Lower lobe of right lung (tissue), 2 donors: Measurements from ENCODE around the gene PGM5. TPM values are rescaled to one million over a fixed set of nuclear protein-coding genes. Genes with fewer than 3 reads are reported as not detected.
"Not testable (repeated sequence)": the region's sequence is repeated elsewhere in the genome, so short reads cannot be mapped to it uniquely, and the experiment has no call there.

Experiments used
- ATAC-seq, 2 donors: fragments of 200-7000 bp; cut with Tn5 transposase; one replicate each; pipeline ENCODE4 v1.9.1; 2020 to 2022; ENCODE audit warnings: mild to moderate bottlenecking in 2 of 2, moderate library complexity in 2 of 2
- DNase-seq: peaks from one replicate; pipeline ENCODE4 v3.0.0-alpha.2; 2020
- H3K27ac ChIP-seq: fragments of 200-600 bp; one replicate; pipeline ENCODE4 v1.8.0; 2022
- H3K27me3 ChIP-seq: fragments of 200-600 bp; one replicate; pipeline ENCODE4 v1.8.0; 2022; ENCODE audit warnings: low read depth
- H3K36me3 ChIP-seq: fragments of 200-600 bp; one replicate; pipeline ENCODE4 v1.8.0; 2022; ENCODE audit warnings: mild to moderate bottlenecking
- H3K4me1 ChIP-seq: fragments of 200-600 bp; one replicate; pipeline ENCODE4 v1.8.0; 2022
- H3K4me3 ChIP-seq: fragments of 200-600 bp; one replicate; pipeline ENCODE4 v1.8.0; 2022; ENCODE audit warnings: mild to moderate bottlenecking
- H3K9me3 ChIP-seq: fragments of 200-600 bp; one replicate; pipeline ENCODE4 v1.8.0; 2022
- intact Hi-C: fragments of 100-400 bp; cut with DNase I; formaldehyde crosslinking; loops from one replicate; pipeline ENCODE4 v1.11.0; 2022
- total RNA-seq: library from RNA; stranded (reverse); fragmentation: NEBNext Ultra II Directional; extraction: Animal tissue kit (Norgen Biotek cat#: 25700); gene quantifications from one replicate; pipeline ENCODE4 v1.2.1, GENCODE V29; 2021
- TF ChIP-seq, protein P1 (sequence below): fragments of 200-600 bp; IDR thresholded peaks from one replicate; pipeline ENCODE4 v1.8.0; 2022; ENCODE audit warnings: antibody characterized with exemption, mild to moderate bottlenecking
- donor health status: DM: no; HTN: yes; CAD: no; lungs with severe emphysema.

Gene PGM5
- total RNA-seq, 1 donor from 2014 or later, result 26.3 TPM

DNA sequence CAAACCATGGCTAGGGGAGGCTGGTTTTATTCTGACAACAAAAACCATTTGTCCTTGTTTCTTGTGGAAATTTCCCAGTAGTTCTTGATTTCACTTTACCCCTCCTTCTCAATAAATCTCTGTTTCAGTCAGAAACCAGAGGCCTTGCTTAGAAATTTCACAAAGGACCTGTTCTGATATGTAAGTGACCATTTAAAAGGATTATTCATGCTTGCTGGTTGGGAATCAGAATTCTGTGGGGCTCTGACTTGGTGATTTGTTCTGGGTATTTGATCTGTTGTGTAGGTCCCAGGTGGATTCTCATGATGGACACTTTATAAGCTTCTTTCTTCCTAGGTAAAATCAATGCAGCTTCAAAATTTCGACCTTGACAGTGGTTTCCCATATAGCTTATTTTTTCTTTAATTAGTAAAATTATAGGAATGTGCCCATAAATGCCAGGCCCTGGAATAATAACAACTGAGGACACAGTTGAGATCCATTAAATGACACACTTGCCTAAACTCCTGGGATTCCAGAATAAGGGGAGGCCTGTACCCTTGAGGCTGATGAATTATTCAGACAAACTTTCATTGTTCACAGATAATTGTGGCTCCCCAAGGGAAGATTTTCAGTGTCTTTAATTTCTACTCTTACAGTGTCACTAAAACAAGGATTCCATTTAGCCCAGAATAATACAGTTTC is 40.1 kb downstream of the PGM5 start:
- intact Hi-C loops, H3K36me3 ChIP-seq, H3K9me3 ChIP-seq, H3K4me3 ChIP-seq, DNase-seq, H3K4me1 ChIP-seq, ATAC-seq, H3K27me3 ChIP-seq, H3K27ac ChIP-seq: not testable (repeated sequence)

DNA sequence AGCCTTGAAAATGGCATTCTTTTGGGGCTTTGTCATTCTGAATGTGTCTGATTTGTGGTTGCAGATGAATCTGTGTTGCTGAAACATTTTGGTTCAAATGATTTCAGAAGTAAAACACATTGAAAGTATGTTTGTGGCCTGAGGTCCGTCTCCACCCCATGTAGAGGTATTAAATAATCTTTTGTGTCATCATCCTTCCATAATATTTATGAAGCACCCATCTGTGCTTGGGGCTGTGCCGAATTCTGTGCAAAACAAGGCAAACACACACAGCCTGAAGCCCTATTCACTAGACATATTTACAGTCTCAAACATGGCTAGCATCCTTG is 40.6 kb downstream of the PGM5 start:
- H3K36me3 ChIP-seq, H3K27ac ChIP-seq, intact Hi-C loops, H3K4me1 ChIP-seq, H3K9me3 ChIP-seq, H3K27me3 ChIP-seq, DNase-seq, ATAC-seq, H3K4me3 ChIP-seq: not testable (repeated sequence)

DNA sequence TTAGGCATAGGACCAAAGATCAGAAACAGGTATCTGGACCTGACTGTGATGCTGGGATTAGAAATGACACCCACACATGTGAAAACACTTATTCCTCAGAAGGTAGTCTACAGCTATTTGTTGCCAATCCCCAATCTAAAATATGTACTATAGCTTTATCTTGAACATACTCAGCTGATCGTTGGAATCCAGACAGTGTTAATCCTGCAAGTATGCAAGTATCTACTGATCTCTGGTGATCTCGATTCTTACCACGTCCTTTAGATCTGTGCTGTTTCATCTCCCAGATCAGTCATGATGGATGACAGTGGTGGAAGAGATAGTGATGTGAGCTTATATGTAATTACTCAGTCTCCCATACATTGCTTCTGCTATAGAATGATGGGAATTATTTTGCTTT is 41.4 kb downstream of the PGM5 start:
- H3K27me3 ChIP-seq, intact Hi-C loops, ATAC-seq, H3K4me1 ChIP-seq, DNase-seq, H3K27ac ChIP-seq, H3K4me3 ChIP-seq, H3K36me3 ChIP-seq, H3K9me3 ChIP-seq: not testable (repeated sequence)

DNA sequence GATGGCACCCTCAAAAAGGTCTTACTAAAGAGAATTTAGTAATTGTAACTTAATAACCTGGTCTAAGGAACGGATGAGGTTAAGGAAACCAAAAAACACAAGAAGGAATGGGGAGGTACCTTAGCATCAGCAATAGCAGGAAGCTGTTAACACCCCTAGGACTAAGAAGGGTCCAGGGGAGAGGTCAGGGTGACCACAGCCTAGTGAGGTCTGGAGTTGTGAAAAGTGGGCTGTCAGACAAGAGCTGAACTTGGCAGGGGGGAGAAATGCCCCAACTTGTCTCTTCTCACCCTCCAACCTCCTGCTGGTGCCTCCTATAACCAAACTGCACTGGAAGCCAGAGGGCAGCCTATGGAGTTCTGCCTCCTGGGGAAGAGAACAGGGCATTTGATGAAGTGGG is 41.9 kb downstream of the PGM5 start:
- H3K36me3 ChIP-seq, H3K27me3 ChIP-seq, H3K4me3 ChIP-seq, H3K9me3 ChIP-seq, ATAC-seq, intact Hi-C loops, H3K4me1 ChIP-seq, DNase-seq, H3K27ac ChIP-seq: not testable (repeated sequence)

DNA sequence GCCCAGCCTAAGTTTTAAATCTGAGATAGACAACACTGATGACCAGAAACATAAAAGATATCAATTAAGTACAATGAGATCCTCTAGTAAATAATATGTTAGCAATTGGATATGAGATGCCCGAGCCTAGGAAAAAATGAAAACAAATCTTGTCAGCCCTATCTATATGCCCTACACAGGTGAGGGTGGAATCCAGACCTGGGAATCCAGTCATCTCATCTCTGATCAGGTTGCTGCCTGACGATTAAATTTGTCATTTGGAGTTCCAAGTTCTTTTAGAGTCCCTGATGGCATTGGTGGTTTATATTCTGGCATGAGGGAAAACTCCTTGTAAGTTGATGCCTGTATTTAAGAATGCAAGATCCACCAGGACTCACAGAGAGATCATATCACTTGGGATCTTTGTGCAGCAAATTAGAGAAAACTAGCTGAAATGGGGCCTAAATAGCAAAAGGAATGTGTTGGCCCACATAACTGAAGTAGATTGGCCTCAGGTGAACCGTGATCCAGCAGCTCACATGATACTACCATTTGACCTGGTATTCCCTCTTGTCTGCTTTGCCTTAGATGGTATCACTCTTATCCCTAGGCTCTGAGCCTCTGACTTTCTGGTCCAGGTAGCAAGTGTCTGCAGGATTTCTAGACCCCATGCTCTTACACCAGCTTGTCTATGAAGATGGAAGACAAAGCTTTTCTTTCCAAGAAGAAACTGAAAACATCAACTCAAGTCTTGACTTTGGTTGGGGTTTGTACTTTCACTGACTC is 48.2 kb downstream of the PGM5 start:
- H3K27me3 ChIP-seq, ATAC-seq, H3K9me3 ChIP-seq, DNase-seq, H3K27ac ChIP-seq, H3K4me1 ChIP-seq, H3K36me3 ChIP-seq, intact Hi-C loops, H3K4me3 ChIP-seq: not testable (repeated sequence)

DNA sequence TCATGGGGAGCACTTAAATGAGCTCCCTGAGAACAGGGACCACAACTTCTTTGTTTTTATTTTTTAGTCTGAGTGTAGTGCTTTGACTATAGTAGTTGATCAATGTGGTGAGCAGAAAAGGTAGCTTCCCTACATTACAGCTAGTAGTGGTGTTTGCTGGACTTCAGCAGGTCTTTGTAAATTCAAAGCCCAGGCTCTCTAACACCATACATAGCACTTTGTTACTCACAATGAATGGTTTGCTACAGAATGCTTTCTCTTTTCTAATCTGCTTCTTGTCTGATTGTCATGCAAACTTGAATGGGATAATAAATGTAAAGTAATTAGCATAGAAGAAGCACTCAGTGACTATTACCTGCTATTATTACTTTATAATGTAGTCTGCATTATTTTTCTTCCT is 55.5 kb downstream of the PGM5 start:
- DNase-seq, H3K4me3 ChIP-seq, ATAC-seq: not testable (repeated sequence)

DNA sequence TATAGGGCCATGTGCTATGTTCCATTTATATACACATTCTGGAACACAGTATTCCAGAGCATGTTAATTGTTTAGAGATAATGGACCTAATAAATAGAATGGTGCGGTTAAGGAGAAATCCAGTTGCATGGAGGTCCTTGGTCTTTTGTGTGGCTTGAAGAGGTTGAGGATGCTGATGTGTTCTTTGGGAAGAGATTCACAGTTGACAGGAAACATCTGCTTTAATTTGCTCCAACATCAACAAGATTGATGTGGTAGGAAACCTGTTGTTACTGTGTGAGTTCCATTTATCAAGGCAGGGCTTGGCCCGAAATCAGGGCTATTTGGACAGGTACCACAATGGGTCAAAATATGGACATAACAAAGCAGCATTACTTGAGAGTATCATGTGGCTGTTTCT is 56.3 kb downstream of the PGM5 start:
- H3K4me3 ChIP-seq, H3K36me3 ChIP-seq, H3K27me3 ChIP-seq, ATAC-seq, H3K27ac ChIP-seq, DNase-seq, H3K4me1 ChIP-seq, intact Hi-C loops, H3K9me3 ChIP-seq: not testable (repeated sequence)

More for the DNA sequence above, 55.5 kb downstream of the PGM5 start:
- H3K9me3 ChIP-seq, H3K27me3 ChIP-seq, H3K36me3 ChIP-seq, H3K27ac ChIP-seq, H3K4me1 ChIP-seq, intact Hi-C loops: not testable (repeated sequence)

DNA sequence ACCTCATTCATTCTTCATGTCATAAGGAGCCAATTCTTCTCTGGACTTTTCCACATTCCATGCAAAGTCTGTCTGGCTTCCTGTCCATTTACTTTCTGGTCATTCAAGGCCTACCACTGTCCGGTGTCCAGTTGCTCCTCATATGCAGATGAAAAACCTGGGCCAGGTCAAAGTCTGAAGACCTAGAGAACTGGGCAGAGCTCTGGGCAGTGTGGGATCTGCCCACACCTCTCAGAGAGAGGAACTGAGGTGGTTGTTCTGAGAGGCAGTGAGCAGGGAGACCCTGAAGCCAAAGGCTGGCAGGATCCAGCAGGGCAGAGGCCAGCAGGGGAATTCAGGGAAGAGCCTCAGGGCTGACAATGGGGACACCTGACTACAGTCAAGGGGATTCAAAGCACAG is 58.7 kb downstream of the PGM5 start:
- H3K27ac ChIP-seq, H3K4me1 ChIP-seq, H3K36me3 ChIP-seq, ATAC-seq, H3K4me3 ChIP-seq, H3K9me3 ChIP-seq, intact Hi-C loops, DNase-seq, H3K27me3 ChIP-seq: not testable (repeated sequence)

DNA sequence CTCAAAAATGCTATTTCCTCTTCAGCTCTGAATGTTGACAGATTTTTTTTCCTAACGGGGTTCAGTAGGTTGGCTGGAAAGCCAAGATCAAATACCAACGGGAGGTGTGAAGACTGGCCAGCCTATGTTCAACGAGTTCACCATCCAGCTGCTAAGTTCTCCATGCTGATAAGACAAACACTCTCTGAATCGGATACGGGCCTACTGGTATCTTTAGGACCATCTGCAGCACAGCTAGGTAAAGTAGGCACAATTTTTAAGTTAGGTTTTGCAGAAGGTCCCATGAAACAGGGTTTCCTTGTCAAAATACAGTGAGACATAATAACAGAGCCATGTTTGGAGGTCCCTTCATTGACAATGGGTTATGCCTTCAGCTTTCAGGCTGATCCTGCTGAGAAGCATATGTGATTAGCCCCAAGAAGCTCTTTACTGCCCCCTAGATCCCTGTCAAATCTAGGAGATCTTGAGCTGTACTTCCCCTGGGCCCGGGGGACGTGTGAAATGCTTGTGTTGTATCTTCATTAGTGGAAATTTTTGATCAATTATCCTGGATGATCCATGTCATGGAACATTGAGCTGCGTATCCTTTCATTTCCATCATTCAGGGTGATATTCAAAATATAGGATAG is 60.6 kb downstream of the PGM5 start:
- no peak for ATAC-seq
- no peak for DNase-seq
- intact Hi-C loops, result no loop called here
- Histone ChIP-seq H3K4me1 (no peaks in the 10 kb centered on the region), H3K9me3 (no peaks in the 10 kb centered on the region), H3K27me3 (no peaks in the 10 kb centered on the region), H3K4me3 (no peak overlapping the region), H3K36me3 (no peaks in the 10 kb centered on the region), H3K27ac (no peak overlapping the region)
- TF ChIP-seq, protein P1, sequence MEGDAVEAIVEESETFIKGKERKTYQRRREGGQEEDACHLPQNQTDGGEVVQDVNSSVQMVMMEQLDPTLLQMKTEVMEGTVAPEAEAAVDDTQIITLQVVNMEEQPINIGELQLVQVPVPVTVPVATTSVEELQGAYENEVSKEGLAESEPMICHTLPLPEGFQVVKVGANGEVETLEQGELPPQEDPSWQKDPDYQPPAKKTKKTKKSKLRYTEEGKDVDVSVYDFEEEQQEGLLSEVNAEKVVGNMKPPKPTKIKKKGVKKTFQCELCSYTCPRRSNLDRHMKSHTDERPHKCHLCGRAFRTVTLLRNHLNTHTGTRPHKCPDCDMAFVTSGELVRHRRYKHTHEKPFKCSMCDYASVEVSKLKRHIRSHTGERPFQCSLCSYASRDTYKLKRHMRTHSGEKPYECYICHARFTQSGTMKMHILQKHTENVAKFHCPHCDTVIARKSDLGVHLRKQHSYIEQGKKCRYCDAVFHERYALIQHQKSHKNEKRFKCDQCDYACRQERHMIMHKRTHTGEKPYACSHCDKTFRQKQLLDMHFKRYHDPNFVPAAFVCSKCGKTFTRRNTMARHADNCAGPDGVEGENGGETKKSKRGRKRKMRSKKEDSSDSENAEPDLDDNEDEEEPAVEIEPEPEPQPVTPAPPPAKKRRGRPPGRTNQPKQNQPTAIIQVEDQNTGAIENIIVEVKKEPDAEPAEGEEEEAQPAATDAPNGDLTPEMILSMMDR, result no peak
